ENCODE measurements around the gene RRP1B. TPM values are rescaled to one million over a fixed set of nuclear protein-coding genes. Genes with fewer than 3 reads are reported as not detected.

Gene RRP1B
- total and polyA plus RNA-seq, 2 of the 13 experiments (the other 11 are each of a cell fraction or from before 2014, with no cell fraction given) = 16.3 to 46.2 TPM

GRCh38 chr21:43701936-43702784, 42.8 kb downstream of the RRP1B start (continued):
- TF ChIP-seq ZBTB40 (IDR thresholded peaks at IDR 0.05) (no peak), ZBTB40 (CRISPR knock-in tag; IDR thresholded peaks at IDR 0.05) (0 out of 2 replicates have a peak, but pooled peaks have one; percentile 1)
- TF ChIP-seq, protein P1, sequence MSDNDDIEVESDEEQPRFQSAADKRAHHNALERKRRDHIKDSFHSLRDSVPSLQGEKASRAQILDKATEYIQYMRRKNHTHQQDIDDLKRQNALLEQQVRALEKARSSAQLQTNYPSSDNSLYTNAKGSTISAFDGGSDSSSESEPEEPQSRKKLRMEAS (IDR thresholded peaks at IDR 0.05) = peak; percentile 40; the same call in 1 of the 2 replicates
